ENCODE measurements around the gene APC2. TPM values are rescaled to one million over a fixed set of nuclear protein-coding genes. Genes with fewer than 3 reads are reported as not detected.

Gene APC2
- total and polyA plus RNA-seq, 2 donors (not counting 1 experiment from before 2014, with no cell fraction given), result 0.12 to 0.16 TPM

GRCh38 chr19:1438035-1438932, 11.6 kb upstream of the APC2 start, which contains the start of gene RPS15:
RPS15 (plus strand) TSS chr19:1438396; CDS start chr19:1438426, 30 bp downstream.
- Histone ChIP-seq H3K4me3 (ENCODE audit: control extremely low read depth in 1 of 5, extremely low read depth in 1 of 5, insufficient read depth in 1 of 5, low read depth in 2 of 5, low read length in 4 of 5) (peak within 1 kb of the TSS; percentile 45 to 100 (median 97)), H3K4me1 (ENCODE audit: control insufficient read depth in 2 of 2, insufficient read depth in 2 of 2, low read length in 2 of 2) (peaks cover 7 to 16% of the 10 kb centered on the region in 2 donors), H3K27me3 (replicated peaks in 1 of 4; ENCODE audit: control extremely low read depth in 1 of 4, control insufficient read depth in 3 of 4, insufficient read depth in 4 of 4, low read length in 3 of 4) (no peaks in the 10 kb centered on the region), H3K36me3 (replicated peaks in 1 of 2; ENCODE audit: control extremely low read depth in 1 of 2, control insufficient read depth in 1 of 2, extremely low read depth in 1 of 2, insufficient read depth in 2 of 2, low read length in 1 of 2) (peaks cover 0 to 44% of the 10 kb centered on the region in 2 experiments), H2AFZ (ENCODE audit: insufficient read depth, low read depth, low read length, poor library complexity, severe bottlenecking) (peak within 1 kb of the TSS; percentile 82), H3K4me2 (replicated peaks; ENCODE audit: low read depth, low read length, poor library complexity, severe bottlenecking) (peak within 1 kb of the TSS; percentile 91), H3K9me3 (ENCODE audit: control extremely low read depth in 1 of 3, control insufficient read depth in 2 of 3, insufficient read depth in 1 of 3, low read length in 2 of 3) (no peaks in the 10 kb centered on the region), H4K20me1 (ENCODE audit: control insufficient read depth, insufficient read depth, low read length, poor library complexity, severe bottlenecking) (peaks cover 64% of the 10 kb centered on the region), H3K27ac (ENCODE audit: low read length in 2 of 2) (peak within 1 kb of the TSS; percentile 94 to 95), H3K79me2 (ENCODE audit: control insufficient read depth, insufficient read depth, low read length) (peaks cover 27% of the 10 kb centered on the region), H3K9ac (ENCODE audit: low read length) (peak within 1 kb of the TSS; percentile 99)
- no peaks in the 10 kb centered on the region for H3K27me3 Mint-ChIP-seq
- peak within 1 kb of the TSS; percentile 99 for H3K4me3 Mint-ChIP-seq
- POLR2A ChIA-PET, result interaction anchor here (0.7 to 0.9 kb wide), 2 partner anchors 28 to 327 kb away, joined by 3 read pairs; no protein-coding TSS in a partner anchor
- DNase-seq (peak; percentile 98), ATAC-seq (ENCODE audit: low read depth) (peak; percentile 94)
- H3K27ac Mint-ChIP-seq, result peak within 1 kb of the TSS; percentile 99
- CTCF ChIA-PET, result interaction anchor here (0.7 to 1.4 kb wide), 6 partner anchors 20 to 122 kb away, joined by 3 to 4 read pairs (median 3); no protein-coding TSS in a partner anchor
- peak; percentile 95 for TF ChIP-seq CTCF (IDR thresholded peaks at IDR 0.05)
- TF ChIP-seq EZH2 (IDR thresholded peaks at IDR 0.05; ENCODE audit: borderline replicate concordance, insufficient read depth, low read depth, low read length, poor library complexity, severe bottlenecking), result no peak
- WGBS (ENCODE audit: insufficient coverage), result 2% methylated on average over 100 of the region's 100 CpGs
- intact Hi-C loops (cut with micrococcal nuclease), result loop anchor here (1.0 kb wide), 1 partner anchor 31 kb away; the partner anchor contains the start of gene DAZAP1
- no peaks in the 10 kb centered on the region for H3K9me3 Mint-ChIP-seq (ENCODE audit: insufficient read depth)
- peaks cover 18% of the 10 kb centered on the region for H3K4me1 Mint-ChIP-seq
